Heart left ventricle (tissue), 16 donors: ENCODE results near the gene MRTFA. TPM values are rescaled to one million over a fixed set of nuclear protein-coding genes. Genes with fewer than 3 reads are reported as not detected.

ENCODE experiments used
- ATAC-seq, 4 donors: fragments of 200-7000 bp; cut with Tn5 transposase; one replicate each; pipeline ENCODE4 v1.9.1; 2020 to 2022; ENCODE audit warnings: moderate library complexity in 4 of 4, mild to moderate bottlenecking in 3 of 4, moderate number of reproducible peaks in 1 of 4
- DNase-seq, 5 donors: peaks; one replicate each; pipeline ENCODE4 v3.0.0-alpha.2; 2020
- H3K27ac ChIP-seq, 12 donors: fragments of 200-600 bp; sonication (generic) in 4 of 12; one replicate each; pipeline versions ENCODE4 v1.5.0 to v1.8.0; 2016 to 2022; ENCODE audit warnings: mild to moderate bottlenecking in 2 of 12
- H3K27me3 ChIP-seq, 9 donors: fragments of 200-600 bp; sonication (generic) in 2 of 9; one replicate each; pipeline versions ENCODE4 v1.5.1 to v1.8.0; 2016 to 2022; ENCODE audit warnings: mild to moderate bottlenecking in 3 of 9
- H3K36me3 ChIP-seq, 9 donors: fragments of 200-600 bp; sonication (generic) in 2 of 9; one replicate each; pipeline versions ENCODE4 v1.5.0 to v1.8.0; 2018 to 2022; ENCODE audit warnings: mild to moderate bottlenecking in 2 of 9
- H3K4me1 ChIP-seq, 12 donors: fragments of 200-600 bp; sonication (generic) in 4 of 12; one replicate each; pipeline versions ENCODE4 v1.5.0 to v1.8.0; 2016 to 2022; ENCODE audit warnings: mild to moderate bottlenecking in 3 of 12
- H3K4me3 ChIP-seq, 12 donors: fragments of 200-600 bp; sonication (generic) in 4 of 12; one replicate each; pipeline versions ENCODE4 v1.5.0 to v1.8.0; 2017 to 2022; ENCODE audit warnings: mild to moderate bottlenecking in 9 of 12, moderate library complexity in 4 of 12
- H3K9me3 ChIP-seq, 12 donors: fragments of 200-600 bp; sonication (generic) in 4 of 12; one replicate each; pipeline versions ENCODE4 v1.5.0 to v1.8.0; 2016 to 2022; ENCODE audit warnings: mild to moderate bottlenecking in 1 of 12
- CTCF ChIP-seq, 12 donors: fragments of 200-600 bp; sonication (generic) in 4 of 12; IDR thresholded peaks; one replicate each; pipeline versions ENCODE4 v1.5.0 to v1.8.0; 2018 to 2022; ENCODE audit warnings: antibody characterized with exemption in 12 of 12, mild to moderate bottlenecking in 5 of 12
- POLR2A ChIP-seq, 2 donors: fragments of 450-650 bp; IDR thresholded peaks; one replicate each; pipeline ENCODE4 v1.6.1; 2017; ENCODE audit warnings: antibody characterized with exemption in 2 of 2, mild to moderate bottlenecking in 2 of 2, moderate library complexity in 2 of 2
- WGBS, 4 donors: extraction: QIAGEN DNeasy Blood & Tissue Kit in 2 of 4; methylation state at CpG; one replicate each; pipeline versions ENCODE4 v1.1.5 to v1.1.7; 2013 to 2018; 5-methylcytosine and 5-hydroxymethylcytosine counted together
- intact Hi-C, 10 donors: fragments of 100-400 bp; cut with DNase I; formaldehyde crosslinking; loops; one replicate each; pipeline versions ENCODE4 v1.11.1 to v1.14.2; 2022
- polyA plus RNA-seq, 2 donors: library from polyadenylated mRNA; stranded (reverse); fragments of 200-250 nt; gene quantifications; one replicate each; pipeline ENCODE4 v1.2.3, GENCODE V29; 2013
- total RNA-seq, 9 donors: library from RNA; depleted of rRNA in 2 of 9; stranded (reverse); fragments of >200 nt in 2 of 9; fragmentation: NEBNext Ultra II Directional in 3 of 9; extraction: Animal tissue kit (Norgen Biotek cat#: 25700) in 3 of 9; gene quantifications; one replicate each; pipeline versions ENCODE4 v1.1.0 to v1.2.4, GENCODE V29; 2016 to 2023
- donor health status: ischemic (EF 13 %, LVEDD 7.1; RV severe dilation, severe dysfunction).
- donor health status: healthy with polysubstance abuse.
- donor health status: DM: no; HTN: yes; CAD: no.
- donor health status: DM: no; HTN: no; CAD: no.
- donor health status: ischemic (EF 25% LVEDD 6.9; RV normal size, moderate dysfunction).
- donor health status: ischemic (EF 25% LVEDD 5.7; RV mildly dilated, moderate dysfunction).
- donor health status: healthy.
- donor health status: DM: yes; HTN: yes; CAD: no.
- donor health status: ischemic (EF 35%, LVEDD 5.7; RV mildly dilated, moderate dysfunction).
- donor health status: nonischemic (EF 11% LVEDD 7.7; RV severe dilation, severe dysfunction).
- donor health status: DM: yes; HTN: yes; CAD: no.
- donor health status: PGD.
- donor health status: ischemic (EF 29% LVEDD 5.4; RV normal size, mild dysfunction).
- donor health status: nonischemic (EF 23%, LVEDD 6.1; RV moderate dilation, normal function).

Gene MRTFA
- total and polyA plus RNA-seq, 11 donors = 14.0 to 52.6 (median 26.9) TPM

- Histone ChIP-seq H3K4me3 (no peak overlapping the region), H3K9me3 (no peaks in the 10 kb centered on the region)
Measured at GRCh38 chr22:40610329-40610850, 26.1 kb downstream of the MRTFA start.

GRCh38 chr22:40609216-40609615 lies 27.3 kb downstream of the MRTFA start:
- TF ChIP-seq POLR2A (IDR thresholded peaks at IDR 0.05) (no peak), CTCF (IDR thresholded peaks at IDR 0.05) (no peak)
- Histone ChIP-seq H3K27me3 (no peaks in the 10 kb centered on the region), H3K4me1 (peaks cover 9 to 65% (median 37%) of the 10 kb centered on the region in 12 donors), H3K27ac (no peak overlapping the region), H3K9me3 (no peaks in the 10 kb centered on the region), H3K36me3 (no peaks in the 10 kb centered on the region), H3K4me3 (no peak overlapping the region)
- ATAC-seq (no peak), DNase-seq (no peak)
- intact Hi-C loops = no loop called here
- WGBS, 4 donors = 79 to 85% (median 82%) methylated on average over 3 of the region's 3 CpGs

More at GRCh38 chr22:40610329-40610850, 26.1 kb downstream of the MRTFA start:
- H3K36me3 ChIP-seq = no peaks in the 10 kb centered on the region
- 91 to 100% (median 96%) methylated on average over 1 of the region's 1 CpG for WGBS, 4 donors
- no peaks in the 10 kb centered on the region for H3K27me3 ChIP-seq
- intact Hi-C loops = no loop called here
- DNase-seq = no peak
- H3K27ac ChIP-seq = no peak overlapping the region
- TF ChIP-seq POLR2A (IDR thresholded peaks at IDR 0.05) (no peak), CTCF (IDR thresholded peaks at IDR 0.05) (no peak)
- peaks cover 9 to 63% (median 34%) of the 10 kb centered on the region in 12 donors for H3K4me1 ChIP-seq
- no peak for ATAC-seq

- H3K36me3 ChIP-seq = no peaks in the 10 kb centered on the region
- no peaks in the 10 kb centered on the region for H3K9me3 ChIP-seq
- TF ChIP-seq POLR2A (IDR thresholded peaks at IDR 0.05) (no peak), CTCF (IDR thresholded peaks at IDR 0.05) (no peak)
- intact Hi-C loops = no loop called here
- H3K4me1 ChIP-seq = peaks cover 9 to 73% (median 42%) of the 10 kb centered on the region in 12 donors
- ATAC-seq = no peak
- H3K27me3 ChIP-seq = no peaks in the 10 kb centered on the region
- WGBS, 4 donors = 74 to 90% (median 76%) methylated on average over 1 of the region's 1 CpG
- DNase-seq = no peak
- H3K4me3 ChIP-seq = no peak overlapping the region
- H3K27ac ChIP-seq = no peak overlapping the region
Measured at GRCh38 chr22:40607506-40607905, 29.0 kb downstream of the MRTFA start.

GRCh38 chr22:40606306-40606705 lies 30.2 kb downstream of the MRTFA start:
- Histone ChIP-seq H3K27me3 (no peaks in the 10 kb centered on the region), H3K9me3 (no peaks in the 10 kb centered on the region), H3K4me1 (peaks cover 9 to 74% (median 48%) of the 10 kb centered on the region in 12 donors), H3K27ac (peak overlapping the region in 2 of 12 donors; percentile 13 to 25), H3K4me3 (no peak overlapping the region), H3K36me3 (no peaks in the 10 kb centered on the region)
- TF ChIP-seq POLR2A (IDR thresholded peaks at IDR 0.05) (no peak), CTCF (IDR thresholded peaks at IDR 0.05) (no peak)
- DNase-seq = no peak
- intact Hi-C loops = no loop called here
- ATAC-seq = no peak
